Astrocyte (in vitro differentiated cells and primary cell): ENCODE results near the gene MYBPC1. TPM values are rescaled to one million over a fixed set of nuclear protein-coding genes. Genes with fewer than 3 reads are reported as not detected.
"Not testable (repeated sequence)": the region's sequence is repeated elsewhere in the genome, so short reads cannot be mapped to it uniquely, and the experiment has no call there.

Experiments used
- DNase-seq: peaks from one replicate; pipeline ENCODE4 v3.0.0-alpha.2; 2010; ENCODE audit warnings: low read depth
- FAIRE-seq: peaks from 2 replicates; lab custom pipeline; 2011; peaks lifted over from hg19 to GRCh38; lab: Jason Lieb, UNC
- H2AFZ ChIP-seq: 2 replicates; pipeline ENCODE4 v1.6.0; 2012; ENCODE audit warnings: low read depth, low read length, inconsistent platforms
- H3K27ac ChIP-seq: 2 replicates; pipeline ENCODE4 v1.5.1; 2011; ENCODE audit warnings: low read depth, low read length, inconsistent platforms
- H3K27me3 ChIP-seq: 2 replicates; pipeline ENCODE4 v1.6.0; 2011; ENCODE audit warnings: low read length, inconsistent platforms; ENCODE audit not compliant: insufficient read depth
- H3K36me3 ChIP-seq: 2 replicates; pipeline ENCODE4 v1.5.1; 2011; ENCODE audit warnings: low read length, inconsistent platforms; ENCODE audit not compliant: insufficient read depth
- H3K4me1 ChIP-seq: 2 replicates; pipeline ENCODE4 v1.5.1; 2011; ENCODE audit warnings: low read length, inconsistent platforms; ENCODE audit not compliant: insufficient read depth
- H3K4me2 ChIP-seq: 2 replicates; pipeline ENCODE4 v1.6.0; 2012; ENCODE audit warnings: low read length, inconsistent platforms
- H3K4me3 ChIP-seq: 2 replicates; pipeline ENCODE4 v1.5.1; 2011; ENCODE audit warnings: low read depth, mild to moderate bottlenecking, low read length, inconsistent platforms; ENCODE audit not compliant: insufficient read depth
- H3K79me2 ChIP-seq: 2 replicates; pipeline ENCODE4 v1.6.0; 2012; ENCODE audit warnings: mild to moderate bottlenecking, low read length, inconsistent platforms; ENCODE audit not compliant: insufficient read depth
- H3K9ac ChIP-seq: 2 replicates; pipeline ENCODE4 v1.6.0; 2012; ENCODE audit warnings: mild to moderate bottlenecking, low read length, inconsistent platforms
- H3K9me3 ChIP-seq: 2 replicates; pipeline ENCODE4 v1.5.1; 2012; ENCODE audit warnings: low read depth, mild to moderate bottlenecking, low read length, inconsistent platforms; ENCODE audit not compliant: insufficient read depth
- H4K20me1 ChIP-seq: 2 replicates; pipeline ENCODE4 v1.6.0; 2012; ENCODE audit warnings: low read length, inconsistent platforms; ENCODE audit not compliant: insufficient read depth
- H3K27ac Mint-ChIP-seq: one replicate; pipeline ENCODE4 v1.8.0; 2021; ENCODE audit warnings: mild to moderate bottlenecking, mixed read lengths; ENCODE audit not compliant: unreplicated experiment
- H3K27me3 Mint-ChIP-seq: one replicate; pipeline ENCODE4 v1.8.0; 2021; ENCODE audit warnings: low read depth, mixed read lengths; ENCODE audit not compliant: unreplicated experiment
- H3K36me3 Mint-ChIP-seq: one replicate; pipeline ENCODE4 v1.8.0; 2021; ENCODE audit warnings: low read depth, mixed read lengths; ENCODE audit not compliant: unreplicated experiment
- H3K4me1 Mint-ChIP-seq: one replicate; pipeline ENCODE4 v1.8.0; 2021; ENCODE audit warnings: low read depth, mixed read lengths; ENCODE audit not compliant: unreplicated experiment
- H3K4me3 Mint-ChIP-seq: one replicate; pipeline ENCODE4 v1.8.0; 2021; ENCODE audit warnings: mild to moderate bottlenecking, moderate library complexity, mixed read lengths; ENCODE audit not compliant: unreplicated experiment
- H3K9me3 Mint-ChIP-seq: one replicate; pipeline ENCODE4 v1.8.0; 2021; ENCODE audit warnings: mild to moderate bottlenecking, mixed read lengths; ENCODE audit not compliant: unreplicated experiment
- EZH2 ChIP-seq: IDR thresholded peaks from 2 replicates; pipeline ENCODE4 v1.6.1; 2012; ENCODE audit warnings: mild to moderate bottlenecking, low read length, inconsistent platforms; ENCODE audit not compliant: insufficient read depth
- total RNA-seq: library from RNA; stranded (reverse); gene quantifications from 2 replicates; pipeline ENCODE4 v1.2.1, GENCODE V29; 2021
- TF ChIP-seq, protein P1 (sequence below): IDR thresholded peaks from 2 replicates; pipeline ENCODE4 v1.5.1; 2011; ENCODE audit warnings: low read depth, mild to moderate bottlenecking, inconsistent platforms, low read length, moderate library complexity; ENCODE audit not compliant: insufficient read depth

Gene MYBPC1
- total RNA-seq, 1 donor from 2014 or later: not detected

DNA sequence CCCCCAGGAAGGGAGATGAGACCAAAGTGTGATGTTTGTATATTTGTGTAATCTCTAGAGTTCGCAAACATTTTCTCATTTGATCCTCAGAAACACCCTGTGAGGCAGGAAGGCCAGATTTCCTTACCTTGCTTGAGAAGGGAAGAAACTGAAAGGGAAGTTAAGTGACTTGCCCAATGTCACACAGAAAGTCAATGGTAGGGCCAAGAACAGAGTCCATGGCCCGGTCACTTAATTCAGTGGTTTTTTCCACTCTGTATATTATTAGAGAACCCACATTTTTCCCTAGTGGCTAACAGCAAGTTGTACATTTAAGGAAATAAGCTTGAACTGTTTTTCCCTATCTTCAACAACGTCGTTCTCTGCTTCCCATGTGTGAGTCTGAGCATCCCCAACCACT is 77.1 kb downstream of the MYBPC1 start:
- no peak for TF ChIP-seq EZH2
- TF ChIP-seq, protein P1, sequence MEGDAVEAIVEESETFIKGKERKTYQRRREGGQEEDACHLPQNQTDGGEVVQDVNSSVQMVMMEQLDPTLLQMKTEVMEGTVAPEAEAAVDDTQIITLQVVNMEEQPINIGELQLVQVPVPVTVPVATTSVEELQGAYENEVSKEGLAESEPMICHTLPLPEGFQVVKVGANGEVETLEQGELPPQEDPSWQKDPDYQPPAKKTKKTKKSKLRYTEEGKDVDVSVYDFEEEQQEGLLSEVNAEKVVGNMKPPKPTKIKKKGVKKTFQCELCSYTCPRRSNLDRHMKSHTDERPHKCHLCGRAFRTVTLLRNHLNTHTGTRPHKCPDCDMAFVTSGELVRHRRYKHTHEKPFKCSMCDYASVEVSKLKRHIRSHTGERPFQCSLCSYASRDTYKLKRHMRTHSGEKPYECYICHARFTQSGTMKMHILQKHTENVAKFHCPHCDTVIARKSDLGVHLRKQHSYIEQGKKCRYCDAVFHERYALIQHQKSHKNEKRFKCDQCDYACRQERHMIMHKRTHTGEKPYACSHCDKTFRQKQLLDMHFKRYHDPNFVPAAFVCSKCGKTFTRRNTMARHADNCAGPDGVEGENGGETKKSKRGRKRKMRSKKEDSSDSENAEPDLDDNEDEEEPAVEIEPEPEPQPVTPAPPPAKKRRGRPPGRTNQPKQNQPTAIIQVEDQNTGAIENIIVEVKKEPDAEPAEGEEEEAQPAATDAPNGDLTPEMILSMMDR: no peak

DNA sequence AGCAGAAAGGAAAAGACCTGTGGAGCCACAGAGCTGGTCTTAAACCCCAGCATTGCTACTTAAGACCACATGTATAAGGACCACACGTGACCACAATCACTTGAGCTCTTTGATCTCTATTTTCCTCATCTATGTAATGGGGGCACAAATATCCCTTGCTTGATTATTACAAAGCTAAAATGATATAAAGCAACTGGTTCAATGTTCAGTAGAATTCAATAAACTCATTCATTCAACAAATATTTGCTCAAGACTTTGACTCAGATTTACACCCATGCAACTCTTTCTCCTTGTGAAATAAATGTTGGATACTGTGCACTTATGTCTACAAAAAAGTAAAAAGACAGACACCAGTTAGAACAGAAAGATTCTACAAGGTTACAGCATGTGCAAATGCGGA is 80.8 kb downstream of the MYBPC1 start:
- H3K4me2 ChIP-seq: no peak overlapping the region
- H3K36me3 ChIP-seq: no peaks in the 10 kb centered on the region
- no peak overlapping the region for H3K9ac ChIP-seq
- no peak overlapping the region for H2AFZ ChIP-seq
- peaks cover 5% of the 10 kb centered on the region for H3K27me3 Mint-ChIP-seq
- no peak overlapping the region for H3K27ac ChIP-seq
- no peak for FAIRE-seq
- H3K9me3 ChIP-seq: no peaks in the 10 kb centered on the region
- no peaks in the 10 kb centered on the region for H3K79me2 ChIP-seq
- DNase-seq: no peak
- TF ChIP-seq EZH2: no peak
- TF ChIP-seq, protein P1: no peak
- H3K36me3 Mint-ChIP-seq: no peaks in the 10 kb centered on the region
- H4K20me1 ChIP-seq: no peaks in the 10 kb centered on the region
- no peaks in the 10 kb centered on the region for H3K4me1 ChIP-seq
- no peaks in the 10 kb centered on the region for H3K4me1 Mint-ChIP-seq
- no peaks in the 10 kb centered on the region for H3K9me3 Mint-ChIP-seq
- no peak overlapping the region for H3K27ac Mint-ChIP-seq
- H3K4me3 Mint-ChIP-seq: no peak overlapping the region
- H3K4me3 ChIP-seq: no peak overlapping the region
- H3K27me3 ChIP-seq: no peaks in the 10 kb centered on the region

More for the DNA sequence above, 77.1 kb downstream of the MYBPC1 start:
- H3K4me1 ChIP-seq: no peaks in the 10 kb centered on the region
- Mint-ChIP-seq H3K36me3 (no peaks in the 10 kb centered on the region), H3K27ac (no peak overlapping the region), H3K4me1 (no peaks in the 10 kb centered on the region), H3K4me3 (no peak overlapping the region), H3K9me3 (no peaks in the 10 kb centered on the region), H3K27me3 (peaks cover 5% of the 10 kb centered on the region)
- FAIRE-seq (no peak), DNase-seq (no peak)
- H3K9me3 ChIP-seq: no peaks in the 10 kb centered on the region
- H4K20me1 ChIP-seq: no peaks in the 10 kb centered on the region
- H3K36me3 ChIP-seq: no peaks in the 10 kb centered on the region
- no peaks in the 10 kb centered on the region for H3K27me3 ChIP-seq
- no peak overlapping the region for H3K4me2 ChIP-seq
- no peak overlapping the region for H3K9ac ChIP-seq
- no peak overlapping the region for H2AFZ ChIP-seq
- H3K27ac ChIP-seq: no peak overlapping the region
- H3K4me3 ChIP-seq: no peak overlapping the region
- no peaks in the 10 kb centered on the region for H3K79me2 ChIP-seq

DNA sequence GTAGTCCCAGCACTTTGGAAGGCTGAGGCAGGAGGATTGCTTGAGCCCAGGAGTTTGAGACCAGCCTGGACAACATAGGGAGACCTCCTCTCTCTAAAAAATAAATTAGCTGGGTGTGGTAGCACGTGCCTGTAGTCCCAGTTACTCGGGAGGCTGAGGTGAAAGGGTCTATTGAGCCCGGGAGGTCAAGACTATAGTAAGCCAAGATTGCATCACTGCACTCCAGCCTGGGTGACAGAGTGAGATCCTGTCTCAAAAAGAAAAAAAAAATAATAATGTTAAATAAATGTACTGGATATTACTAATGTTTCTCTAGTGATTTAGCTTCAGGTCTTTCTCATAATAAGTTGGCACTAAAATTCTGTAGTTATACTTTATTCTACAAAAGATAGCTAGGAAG is 81.7 kb downstream of the MYBPC1 start:
- not testable (repeated sequence) for H3K4me3 ChIP-seq, H3K27ac ChIP-seq, H4K20me1 ChIP-seq, H3K9me3 Mint-ChIP-seq, H3K27me3 Mint-ChIP-seq, DNase-seq, H3K36me3 ChIP-seq, H3K4me1 Mint-ChIP-seq, FAIRE-seq, H3K27ac Mint-ChIP-seq, H3K4me3 Mint-ChIP-seq, H3K9me3 ChIP-seq, H3K9ac ChIP-seq, H3K36me3 Mint-ChIP-seq, H3K4me2 ChIP-seq, H3K4me1 ChIP-seq, H2AFZ ChIP-seq, H3K27me3 ChIP-seq, H3K79me2 ChIP-seq
